PC-3 (cell line): ENCODE results near the gene RBP3. TPM values are rescaled to one million over a fixed set of nuclear protein-coding genes. Genes with fewer than 3 reads are reported as not detected.

ENCODE experiments used
- ATAC-seq: fragments of 200-7000 bp; cut with Tn5 transposase; 2 replicates; pipeline ENCODE4 v1.9.1; 2020; ENCODE audit warnings: mild to moderate bottlenecking, moderate library complexity
- BruUV-seq: library from RNA; stranded (reverse); fragments of 400-500 nt; replicated peaks from 2 replicates; lab custom pipeline; 2021; lab: Mats Ljungman, UMichigan
- CTCF ChIA-PET: fragments of 300-600 bp; sonication (Branson Sonifier 250); formaldehyde crosslinking; loops from one replicate; lab custom pipeline; 2022; ENCODE audit warnings: antibody characterized with exemption; lab: Charles Lee
- POLR2A ChIA-PET: fragments of 300-600 bp; sonication (Branson Sonifier 250); formaldehyde crosslinking; loops from one replicate; lab custom pipeline; 2022; ENCODE audit warnings: antibody characterized with exemption; ENCODE audit not compliant: unreplicated experiment; lab: Charles Lee
- DNase-seq: peaks from one replicate; pipeline ENCODE4 v3.0.0-alpha.2; 2015
- H2AFZ ChIP-seq: fragments of 300-600 bp; sonication (generic); 2 replicates; pipeline ENCODE4 v1.6.0; 2016; ENCODE audit warnings: antibody characterized with exemption, low read length
- H3F3A ChIP-seq: fragments of 300-600 bp; sonication (generic); one replicate; pipeline ENCODE4 v1.6.0; 2017; ENCODE audit warnings: antibody characterized with exemption, low read length, control low read depth, mild to moderate bottlenecking; ENCODE audit not compliant: unreplicated experiment
- H3K27ac ChIP-seq: fragments of 300-600 bp; sonication (generic); 2 replicates; pipeline ENCODE4 v1.5.1; 2016; ENCODE audit warnings: mild to moderate bottlenecking, low read length
- H3K27me3 ChIP-seq: fragments of 300-600 bp; sonication (generic); 2 replicates; pipeline ENCODE4 v1.6.1; 2016; ENCODE audit warnings: low read length, mixed read lengths
- H3K36me3 ChIP-seq: fragments of 300-600 bp; sonication (generic); 2 replicates; pipeline ENCODE4 v1.6.1; 2016; ENCODE audit warnings: low read depth, mixed run types, low read length, mixed read lengths
- H3K4me1 ChIP-seq: fragments of 300-600 bp; sonication (generic); 2 replicates; pipeline ENCODE4 v1.5.1; 2016; ENCODE audit warnings: low read length; ENCODE audit not compliant: insufficient read depth
- H3K4me2 ChIP-seq: fragments of 300-600 bp; sonication (generic); 2 replicates; pipeline ENCODE4 v1.6.0; 2016; ENCODE audit warnings: low read length
- H3K4me3 ChIP-seq: fragments of 300-600 bp; sonication (generic); 2 replicates; pipeline ENCODE4 v1.5.1; 2016; ENCODE audit warnings: mild to moderate bottlenecking, low read length, mixed read lengths
- H3K79me2 ChIP-seq: fragments of 300-600 bp; sonication (generic); 2 replicates; pipeline ENCODE4 v1.6.1; 2017; ENCODE audit warnings: low read length, mixed read lengths
- H3K9ac ChIP-seq: fragments of 300-600 bp; sonication (generic); 2 replicates; pipeline ENCODE4 v1.6.0; 2016; ENCODE audit warnings: mild to moderate bottlenecking, low read length
- H3K9me2 ChIP-seq: fragments of 300-600 bp; sonication (generic); replicated peaks from 2 replicates; pipeline ENCODE4 v1.6.1; 2016; ENCODE audit warnings: mixed run types, low read length, mixed read lengths
- H3K9me3 ChIP-seq: fragments of 300-600 bp; sonication (generic); 2 replicates; pipeline ENCODE4 v1.6.1; 2016; ENCODE audit warnings: low read length, mixed read lengths
- H4K20me1 ChIP-seq: fragments of 300-600 bp; sonication (generic); 2 replicates; pipeline ENCODE4 v1.6.1; 2016; ENCODE audit warnings: low read length, mixed read lengths
- CTCF ChIP-seq: fragments of 300-600 bp; sonication (generic); conservative IDR thresholded peaks from 2 replicates; pipeline ENCODE4 v1.5.1; 2017; ENCODE audit warnings: antibody characterized with exemption, low read depth, mild to moderate bottlenecking, low read length
- EZH2 ChIP-seq: fragments of 300-600 bp; sonication (generic); IDR thresholded peaks from one replicate; pipeline ENCODE4 v1.6.1; 2017; ENCODE audit warnings: antibody characterized with exemption, mild to moderate bottlenecking, low read length; ENCODE audit not compliant: unreplicated experiment
- EZH2phosphoT487 ChIP-seq: fragments of 300-600 bp; sonication (generic); IDR thresholded peaks from 2 replicates; pipeline ENCODE4 v1.6.1; 2018; ENCODE audit warnings: mild to moderate bottlenecking, antibody characterized with exemption, low read length, borderline replicate concordance
- intact Hi-C: fragments of 100-400 bp; cut with micrococcal nuclease; formaldehyde crosslinking; loops from 2 replicates; pipeline ENCODE4 v1.9.0; 2023
- total RNA-seq: library from RNA; depleted of rRNA; stranded (reverse); fragments of >200 nt; gene quantifications from 2 replicates; pipeline ENCODE4 v1.2.3, GENCODE V29; 2014

Gene RBP3
- total RNA-seq, 1 experiment from 2014 or later, result not detected

DNA sequence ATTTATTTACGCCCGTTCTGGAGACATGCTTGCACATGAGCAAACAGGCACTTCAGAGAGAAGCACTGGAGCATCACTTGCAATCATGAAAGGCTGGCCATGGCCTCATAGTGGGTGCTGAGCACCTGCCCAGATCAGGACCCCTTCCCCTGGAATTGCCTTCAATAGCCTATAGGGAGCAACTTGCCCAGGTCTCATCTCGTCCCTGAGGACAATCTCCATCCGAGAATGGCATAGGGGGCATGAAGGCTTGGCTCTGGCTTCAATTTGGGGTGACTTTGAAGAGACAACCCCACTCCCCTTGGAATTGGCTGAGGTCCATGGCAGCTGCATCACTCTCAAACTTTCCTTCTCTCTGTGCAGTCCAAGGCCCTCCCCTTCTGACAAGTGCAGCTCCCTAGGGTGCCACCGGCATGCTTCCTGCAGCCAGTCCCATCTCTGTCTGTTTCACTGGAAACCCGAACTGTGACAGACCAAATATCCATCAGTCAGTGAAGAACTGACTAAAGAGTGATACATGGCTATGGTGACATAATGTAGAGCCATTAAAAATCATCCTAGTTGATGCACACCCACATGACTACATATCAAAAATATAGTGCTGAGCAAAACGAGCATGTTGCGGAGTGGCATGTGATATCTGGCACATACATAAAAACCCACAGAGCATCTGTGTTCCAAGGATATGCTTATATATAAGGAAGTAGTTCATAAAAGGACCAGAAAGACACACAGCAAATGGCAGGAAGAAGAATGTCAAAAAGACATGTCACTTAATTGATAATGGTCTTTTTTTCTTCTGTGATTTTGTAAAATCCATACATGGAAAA, 13.5 kb upstream of the RBP3 start:
- H4K20me1 ChIP-seq, result no peaks in the 10 kb centered on the region
- no peak overlapping the region for H3K4me2 ChIP-seq
- H3K9ac ChIP-seq, result no peak overlapping the region
- TF ChIP-seq CTCF (no peak), EZH2 (no peak), EZH2phosphoT487 (no peak)
- DNase-seq (no peak), ATAC-seq (no peak)
- no peaks in the 10 kb centered on the region for H3K36me3 ChIP-seq
- no peaks in the 10 kb centered on the region for H3K79me2 ChIP-seq
- intact Hi-C loops, result no loop called here
- H3K9me3 ChIP-seq, result no peaks in the 10 kb centered on the region
- no TSS peak for BruUV-seq
- H3F3A ChIP-seq, result no peaks in the 10 kb centered on the region
- H3K4me3 ChIP-seq, result no peak overlapping the region
- H3K4me1 ChIP-seq, result no peaks in the 10 kb centered on the region
- CTCF ChIA-PET, result no interaction called here
- H3K27ac ChIP-seq, result no peak overlapping the region
- no peak overlapping the region for H2AFZ ChIP-seq
- peaks cover 7% of the 10 kb centered on the region for H3K27me3 ChIP-seq
- H3K9me2 ChIP-seq, result no peaks in the 10 kb centered on the region
- POLR2A ChIA-PET, result no interaction called here

- ATAC-seq (no peak), DNase-seq (no peak)
- no TSS peak for BruUV-seq
- Histone ChIP-seq H3K4me2 (no peak overlapping the region), H4K20me1 (no peaks in the 10 kb centered on the region), H2AFZ (no peak overlapping the region), H3K9ac (no peak overlapping the region), H3K4me3 (no peak overlapping the region), H3K36me3 (no peaks in the 10 kb centered on the region), H3K9me3 (no peaks in the 10 kb centered on the region), H3K79me2 (no peaks in the 10 kb centered on the region), H3F3A (no peaks in the 10 kb centered on the region), H3K27me3 (peaks cover 7% of the 10 kb centered on the region), H3K27ac (no peak overlapping the region), H3K9me2 (no peaks in the 10 kb centered on the region), H3K4me1 (no peaks in the 10 kb centered on the region)
- intact Hi-C loops, result no loop called here
- TF ChIP-seq EZH2phosphoT487 (no peak), EZH2 (no peak), CTCF (no peak)
- CTCF ChIA-PET, result no interaction called here
- POLR2A ChIA-PET, result no interaction called here
These were observed 12.3 kb upstream of the RBP3 start for GRCh38 chr10:47335906-47336305.

DNA sequence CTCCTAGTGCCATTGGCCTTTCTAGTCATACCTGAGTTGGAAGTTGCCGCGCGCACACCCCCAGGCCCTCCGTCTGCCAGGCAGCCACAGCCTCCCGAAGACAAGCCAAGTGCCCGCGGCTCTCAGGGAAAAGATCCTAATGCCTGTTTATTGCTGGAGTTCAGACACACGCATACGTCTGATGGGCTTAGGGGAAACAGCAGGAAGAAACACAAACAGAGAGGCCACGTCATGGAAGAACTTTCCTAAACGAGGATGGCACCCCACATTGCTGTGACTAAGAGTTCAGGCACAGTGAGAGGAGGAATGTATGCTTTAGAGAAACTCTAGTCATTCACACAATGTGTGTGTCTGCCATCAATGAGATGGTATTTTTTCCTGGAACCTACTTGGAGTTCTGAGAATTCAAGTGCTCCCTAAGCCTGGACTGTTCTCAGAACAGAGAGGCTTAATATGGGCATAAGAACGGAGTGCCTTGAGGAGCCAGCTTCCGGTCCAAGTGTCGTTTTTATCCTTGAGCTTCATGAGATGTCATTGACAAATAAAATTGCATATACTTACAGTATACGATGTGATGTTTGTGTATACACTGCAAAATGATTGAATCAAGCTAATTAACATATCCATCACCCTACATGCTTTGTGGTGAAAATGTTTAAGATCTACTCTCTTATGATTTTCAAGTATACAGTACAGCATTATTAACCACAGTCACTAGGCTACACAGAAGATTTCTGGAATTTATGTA, 11.6 kb upstream of the RBP3 start:
- DNase-seq, result no peak
- no peaks in the 10 kb centered on the region for H3K36me3 ChIP-seq
- no peaks in the 10 kb centered on the region for H4K20me1 ChIP-seq
- no peak overlapping the region for H3K27ac ChIP-seq
- H3K4me3 ChIP-seq, result no peak overlapping the region
- H3K4me1 ChIP-seq, result no peaks in the 10 kb centered on the region
- intact Hi-C loops, result no loop called here
- no peak for ATAC-seq
- H3K4me2 ChIP-seq, result no peak overlapping the region
- no peaks in the 10 kb centered on the region for H3F3A ChIP-seq
- H3K27me3 ChIP-seq, result peaks cover 7% of the 10 kb centered on the region
- POLR2A ChIA-PET, result no interaction called here
- no peak overlapping the region for H2AFZ ChIP-seq
- no peaks in the 10 kb centered on the region for H3K9me2 ChIP-seq
- H3K9ac ChIP-seq, result no peak overlapping the region
- H3K9me3 ChIP-seq, result no peaks in the 10 kb centered on the region
- no TSS peak for BruUV-seq
- no peaks in the 10 kb centered on the region for H3K79me2 ChIP-seq
- CTCF ChIA-PET, result no interaction called here
- TF ChIP-seq EZH2phosphoT487 (no peak), EZH2 (no peak), CTCF (no peak)
